Osteoblast (primary cell): ENCODE measurements around the gene HDDC3. TPM values are rescaled to one million over a fixed set of nuclear protein-coding genes. Genes with fewer than 3 reads are reported as not detected.

Source experiments
- DNase-seq: peaks from one replicate; pipeline ENCODE4 v3.0.0; 2011; ENCODE audit warnings: low spot score, mixed read lengths; ENCODE audit not compliant: insufficient read length; ENCODE audit errors: missing footprints
- H2AFZ ChIP-seq: 2 replicates; pipeline ENCODE4 v1.6.0; 2011; ENCODE audit warnings: mild to moderate bottlenecking, low read length
- H3K27ac ChIP-seq: 2 replicates; pipeline ENCODE4 v1.5.1; 2011; ENCODE audit warnings: mild to moderate bottlenecking, low read depth, low read length, moderate library complexity
- H3K27me3 ChIP-seq: 2 replicates; pipeline ENCODE4 v1.6.0; 2012; ENCODE audit warnings: mild to moderate bottlenecking, control low read depth, inconsistent platforms, low read length, moderate library complexity; ENCODE audit not compliant: insufficient read depth
- H3K36me3 ChIP-seq: 2 replicates; pipeline ENCODE4 v1.5.1; 2011; ENCODE audit warnings: mild to moderate bottlenecking, low read length, control low read depth, moderate library complexity; ENCODE audit not compliant: insufficient read depth
- H3K4me1 ChIP-seq: 2 replicates; pipeline ENCODE4 v1.5.1; 2011; ENCODE audit warnings: mild to moderate bottlenecking, low read length, control low read depth, moderate library complexity; ENCODE audit not compliant: insufficient read depth
- H3K4me2 ChIP-seq: 2 replicates; pipeline ENCODE4 v1.6.0; 2011; ENCODE audit warnings: mild to moderate bottlenecking, low read length; ENCODE audit not compliant: insufficient read depth
- H3K4me3 ChIP-seq: fragments of 200-600 bp; sonication (generic); 3 replicates; pipeline ENCODE4 v1.5.1; 2012; ENCODE audit warnings: mild to moderate bottlenecking, low read length, inconsistent platforms; ENCODE audit not compliant: insufficient read depth
- H3K79me2 ChIP-seq: 2 replicates; pipeline ENCODE4 v1.6.0; 2012; ENCODE audit warnings: mild to moderate bottlenecking, low read length, control low read depth, inconsistent platforms; ENCODE audit not compliant: insufficient read depth
- H3K9me3 ChIP-seq: 2 replicates; pipeline ENCODE4 v1.5.1; 2011; ENCODE audit warnings: low read depth, low read length, control low read depth
- H4K20me1 ChIP-seq: 2 replicates; pipeline ENCODE4 v1.6.0; 2012; ENCODE audit warnings: mild to moderate bottlenecking, low read length, control low read depth; ENCODE audit not compliant: insufficient read depth
- CTCF ChIP-seq: IDR thresholded peaks from 2 replicates; pipeline ENCODE4 v1.5.1; 2011; ENCODE audit warnings: mild to moderate bottlenecking, low read depth, low read length, moderate library complexity; ENCODE audit errors: extremely low read depth
- total RNA-seq: library from RNA; depleted of rRNA; stranded (reverse); fragments of >200 nt; gene quantifications from 2 replicates; pipeline ENCODE4 v1.2.3, GENCODE V29; 2012

HDDC3 gene
- total RNA-seq, 1 donor, result 11.6 TPM

GRCh38 chr15:90921887-90922286 lies 10.5 kb downstream of the HDDC3 start:
- Histone ChIP-seq H3K4me1 (no peaks in the 10 kb centered on the region), H3K27me3 (no peaks in the 10 kb centered on the region), H3K4me2 (no peak overlapping the region), H3K36me3 (peaks cover 29% of the 10 kb centered on the region), H3K9me3 (no peaks in the 10 kb centered on the region), H3K79me2 (no peaks in the 10 kb centered on the region), H4K20me1 (no peaks in the 10 kb centered on the region), H3K4me3 (no peak overlapping the region), H3K27ac (no peak overlapping the region), H2AFZ (no peak overlapping the region)
- no peak for TF ChIP-seq CTCF
- DNase-seq, result no peak

- Histone ChIP-seq H2AFZ (no peak overlapping the region), H3K9me3 (no peaks in the 10 kb centered on the region), H3K79me2 (no peaks in the 10 kb centered on the region), H3K4me1 (no peaks in the 10 kb centered on the region), H3K36me3 (peaks cover 47% of the 10 kb centered on the region), H3K27me3 (no peaks in the 10 kb centered on the region), H3K4me2 (no peak overlapping the region), H4K20me1 (no peaks in the 10 kb centered on the region), H3K27ac (no peak overlapping the region), H3K4me3 (no peak overlapping the region)
- no peak for TF ChIP-seq CTCF
- DNase-seq, result no peak
These were observed 13.5 kb downstream of the HDDC3 start for GRCh38 chr15:90918835-90919234.

DNA sequence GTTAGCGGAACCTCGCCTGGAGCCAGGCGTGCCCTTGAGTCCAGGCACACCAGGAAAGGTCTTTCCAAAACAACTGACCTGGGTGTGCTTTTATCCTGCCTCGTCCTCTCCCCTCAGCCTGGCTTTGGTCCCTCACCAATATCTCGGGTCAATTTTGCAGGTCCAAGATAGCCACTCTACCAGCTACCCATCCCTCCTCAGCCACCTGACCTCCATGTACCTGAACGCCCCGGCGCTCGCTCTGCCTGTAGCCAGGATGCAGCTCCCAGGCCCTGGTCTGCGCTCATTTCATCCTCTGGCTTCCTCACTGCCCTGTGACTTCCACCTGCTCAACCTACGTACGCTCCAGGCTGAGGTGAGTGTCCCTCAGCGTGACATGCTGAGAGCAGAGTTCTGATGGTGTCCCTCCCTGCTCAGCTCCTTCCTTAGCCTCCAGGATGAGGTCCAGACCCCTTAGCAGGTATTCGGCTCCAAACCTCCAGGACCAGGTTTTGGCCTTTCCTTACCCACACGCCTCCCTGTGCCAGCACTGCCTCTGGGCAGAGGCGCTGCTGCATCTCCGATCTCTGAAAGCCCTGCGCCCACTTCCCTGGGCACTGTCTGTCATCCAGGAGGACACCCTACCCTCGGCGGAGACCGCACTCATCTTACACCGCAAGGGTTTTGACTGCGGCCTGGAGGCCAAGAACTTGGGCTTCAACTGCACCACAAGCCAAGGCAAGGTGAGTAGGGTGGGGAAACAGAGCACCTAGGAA lies 14.1 kb downstream of the HDDC3 start:
- Histone ChIP-seq H3K27me3 (no peaks in the 10 kb centered on the region), H3K79me2 (no peaks in the 10 kb centered on the region), H3K9me3 (no peaks in the 10 kb centered on the region), H3K4me3 (no peak overlapping the region), H3K36me3 (peaks cover 52% of the 10 kb centered on the region), H3K27ac (no peak overlapping the region), H2AFZ (no peak overlapping the region), H3K4me2 (no peak overlapping the region), H3K4me1 (no peaks in the 10 kb centered on the region), H4K20me1 (no peaks in the 10 kb centered on the region)
- TF ChIP-seq CTCF, result no peak
- DNase-seq, result peak; percentile 72

DNA sequence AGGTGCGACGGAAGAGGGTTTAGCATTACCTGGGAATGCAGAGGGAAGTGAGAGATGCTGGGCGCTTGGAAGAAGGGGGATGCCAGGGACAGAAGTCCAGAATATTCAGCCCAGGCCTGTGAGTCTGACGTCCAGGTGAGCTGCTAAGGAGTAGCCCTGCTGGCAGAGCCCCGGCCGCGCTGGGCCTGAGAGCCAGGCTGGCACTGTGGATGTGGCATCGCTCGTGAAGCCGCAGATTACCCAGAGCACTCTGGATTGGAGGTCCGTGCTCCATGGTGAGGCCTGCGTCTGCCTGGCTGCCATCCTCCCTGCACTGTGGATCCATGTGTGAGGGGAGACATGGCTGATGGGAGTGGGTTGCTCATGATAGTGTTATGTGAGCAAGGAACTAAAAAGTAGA lies 14.8 kb downstream of the HDDC3 start:
- DNase-seq, result peak; percentile 69
- no peak overlapping the region for H3K4me3 ChIP-seq
- H3K36me3 ChIP-seq, result peaks cover 58% of the 10 kb centered on the region
- no peaks in the 10 kb centered on the region for H3K4me1 ChIP-seq
- H3K79me2 ChIP-seq, result no peaks in the 10 kb centered on the region
- H3K27ac ChIP-seq, result no peak overlapping the region
- H3K27me3 ChIP-seq, result no peaks in the 10 kb centered on the region
- H3K9me3 ChIP-seq, result no peaks in the 10 kb centered on the region
- no peak overlapping the region for H3K4me2 ChIP-seq
- H2AFZ ChIP-seq, result no peak overlapping the region
- no peaks in the 10 kb centered on the region for H4K20me1 ChIP-seq
- no peak for TF ChIP-seq CTCF
